Neural crest cell (in vitro differentiated cells): ENCODE results near the gene MYOF. TPM values are rescaled to one million over a fixed set of nuclear protein-coding genes. Genes with fewer than 3 reads are reported as not detected.

Experiments used
- DNase-seq: peaks from one replicate; pipeline ENCODE4 v3.0.0; 2021; ENCODE audit warnings: low read depth, mixed read lengths, low spot score
- H3K27ac Mint-ChIP-seq: one replicate; pipeline ENCODE4 v1.8.0; 2021; ENCODE audit warnings: mild to moderate bottlenecking, mixed read lengths; ENCODE audit not compliant: unreplicated experiment
- H3K27me3 Mint-ChIP-seq: 2 replicates; pipeline ENCODE4 v1.8.0; 2021; ENCODE audit warnings: low read depth, mild to moderate bottlenecking, mixed read lengths
- H3K36me3 Mint-ChIP-seq: 2 replicates; pipeline ENCODE4 v1.8.0; 2021; ENCODE audit warnings: low read depth, mild to moderate bottlenecking, mixed read lengths
- H3K4me1 Mint-ChIP-seq: 2 replicates; pipeline ENCODE4 v1.8.0; 2021; ENCODE audit warnings: mixed read lengths
- H3K4me3 Mint-ChIP-seq: one replicate; pipeline ENCODE4 v1.8.0; 2021; ENCODE audit warnings: mild to moderate bottlenecking, mixed read lengths
- H3K9me3 Mint-ChIP-seq: 2 replicates; pipeline ENCODE4 v1.8.0; 2021; ENCODE audit warnings: mixed read lengths
- total RNA-seq: library from RNA; stranded (reverse); gene quantifications from 2 replicates; pipeline ENCODE4 v1.2.1, GENCODE V29; 2021
- TF ChIP-seq, protein P1 (sequence below): fragments of 200-600 bp; sonication (generic); conservative IDR thresholded peaks from 2 replicates; pipeline ENCODE4 v1.5.0; 2021; ENCODE audit warnings: antibody characterized with exemption, mild to moderate bottlenecking

The MYOF gene
- total RNA-seq, 1 donor from 2014 or later = 4.0 TPM

DNA sequence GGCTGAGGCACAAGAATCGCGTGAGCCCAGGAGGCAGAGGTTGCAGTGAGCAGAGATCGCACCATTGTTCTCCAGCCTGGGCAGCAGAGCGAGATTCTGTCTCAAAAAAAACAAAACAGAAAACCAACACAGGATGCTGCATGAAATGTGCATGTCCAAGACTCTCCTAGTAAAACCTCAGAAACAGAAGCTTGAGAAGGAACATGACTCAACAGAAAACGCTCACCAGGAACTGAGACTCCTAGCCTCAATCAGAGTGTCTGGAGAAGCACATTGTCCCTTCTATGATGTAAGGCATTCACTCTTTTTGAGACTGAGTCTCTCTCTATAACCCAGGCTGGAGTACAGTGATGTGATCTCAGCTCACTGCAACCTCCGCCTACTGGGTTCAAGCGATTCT lies 168.3 kb downstream of the MYOF start:
- no peak overlapping the region for H3K4me3 Mint-ChIP-seq
- no peaks in the 10 kb centered on the region for H3K27me3 Mint-ChIP-seq
- H3K9me3 Mint-ChIP-seq = peaks cover 3% of the 10 kb centered on the region
- TF ChIP-seq, protein P1, sequence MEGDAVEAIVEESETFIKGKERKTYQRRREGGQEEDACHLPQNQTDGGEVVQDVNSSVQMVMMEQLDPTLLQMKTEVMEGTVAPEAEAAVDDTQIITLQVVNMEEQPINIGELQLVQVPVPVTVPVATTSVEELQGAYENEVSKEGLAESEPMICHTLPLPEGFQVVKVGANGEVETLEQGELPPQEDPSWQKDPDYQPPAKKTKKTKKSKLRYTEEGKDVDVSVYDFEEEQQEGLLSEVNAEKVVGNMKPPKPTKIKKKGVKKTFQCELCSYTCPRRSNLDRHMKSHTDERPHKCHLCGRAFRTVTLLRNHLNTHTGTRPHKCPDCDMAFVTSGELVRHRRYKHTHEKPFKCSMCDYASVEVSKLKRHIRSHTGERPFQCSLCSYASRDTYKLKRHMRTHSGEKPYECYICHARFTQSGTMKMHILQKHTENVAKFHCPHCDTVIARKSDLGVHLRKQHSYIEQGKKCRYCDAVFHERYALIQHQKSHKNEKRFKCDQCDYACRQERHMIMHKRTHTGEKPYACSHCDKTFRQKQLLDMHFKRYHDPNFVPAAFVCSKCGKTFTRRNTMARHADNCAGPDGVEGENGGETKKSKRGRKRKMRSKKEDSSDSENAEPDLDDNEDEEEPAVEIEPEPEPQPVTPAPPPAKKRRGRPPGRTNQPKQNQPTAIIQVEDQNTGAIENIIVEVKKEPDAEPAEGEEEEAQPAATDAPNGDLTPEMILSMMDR = no peak
- no peaks in the 10 kb centered on the region for H3K36me3 Mint-ChIP-seq
- no peak overlapping the region for H3K27ac Mint-ChIP-seq
- no peak for DNase-seq
- H3K4me1 Mint-ChIP-seq = no peaks in the 10 kb centered on the region

DNA sequence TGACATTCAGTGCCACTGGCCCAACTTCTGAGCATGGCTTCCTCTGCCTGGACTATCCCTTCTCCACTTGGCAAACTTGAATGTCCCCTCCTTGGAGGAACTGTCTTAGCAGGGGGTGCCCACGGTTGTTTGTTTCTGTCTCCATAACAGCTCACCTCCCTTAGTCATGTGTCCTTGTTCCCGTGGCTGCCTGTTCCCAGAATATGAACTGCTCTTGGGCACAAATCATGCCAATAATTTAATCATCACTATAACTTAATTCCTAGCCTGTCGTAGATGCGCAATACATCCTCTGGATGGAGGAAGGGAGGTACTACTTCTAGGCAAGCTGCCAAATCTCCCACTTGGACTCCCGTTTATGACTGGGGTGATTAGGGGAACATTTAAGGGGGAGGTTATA lies 173.1 kb downstream of the MYOF start:
- no peaks in the 10 kb centered on the region for H3K36me3 Mint-ChIP-seq
- no peak overlapping the region for H3K27ac Mint-ChIP-seq
- no peaks in the 10 kb centered on the region for H3K27me3 Mint-ChIP-seq
- no peaks in the 10 kb centered on the region for H3K4me1 Mint-ChIP-seq
- TF ChIP-seq, protein P1 = no peak
- H3K9me3 Mint-ChIP-seq = peaks cover 3% of the 10 kb centered on the region
- no peak for DNase-seq
- H3K4me3 Mint-ChIP-seq = no peak overlapping the region

DNA sequence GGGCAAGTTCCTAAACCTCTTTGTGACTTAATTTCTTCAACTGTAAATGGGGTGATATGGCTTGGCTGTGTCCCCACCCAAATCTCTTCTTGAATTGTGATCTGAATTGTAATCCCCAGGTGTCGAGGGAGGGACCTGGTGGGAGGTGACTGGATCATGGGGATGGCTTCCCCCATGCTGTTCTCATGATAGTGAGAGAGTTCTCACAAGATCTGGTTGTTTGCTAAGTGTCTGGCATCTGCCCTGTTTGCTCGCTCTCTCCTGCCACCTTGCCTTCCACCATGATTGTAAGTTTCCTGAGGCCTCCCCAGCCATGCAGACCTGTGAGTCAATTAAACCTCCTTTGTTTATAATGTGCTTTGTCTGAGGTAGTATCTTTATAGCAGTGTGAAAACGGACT lies 177.0 kb downstream of the MYOF start:
- H3K4me1 Mint-ChIP-seq = no peaks in the 10 kb centered on the region
- H3K9me3 Mint-ChIP-seq = no peaks in the 10 kb centered on the region
- TF ChIP-seq, protein P1 = no peak
- H3K27me3 Mint-ChIP-seq = no peaks in the 10 kb centered on the region
- no peak for DNase-seq
- no peak overlapping the region for H3K4me3 Mint-ChIP-seq
- H3K36me3 Mint-ChIP-seq = no peaks in the 10 kb centered on the region
- no peak overlapping the region for H3K27ac Mint-ChIP-seq

DNA sequence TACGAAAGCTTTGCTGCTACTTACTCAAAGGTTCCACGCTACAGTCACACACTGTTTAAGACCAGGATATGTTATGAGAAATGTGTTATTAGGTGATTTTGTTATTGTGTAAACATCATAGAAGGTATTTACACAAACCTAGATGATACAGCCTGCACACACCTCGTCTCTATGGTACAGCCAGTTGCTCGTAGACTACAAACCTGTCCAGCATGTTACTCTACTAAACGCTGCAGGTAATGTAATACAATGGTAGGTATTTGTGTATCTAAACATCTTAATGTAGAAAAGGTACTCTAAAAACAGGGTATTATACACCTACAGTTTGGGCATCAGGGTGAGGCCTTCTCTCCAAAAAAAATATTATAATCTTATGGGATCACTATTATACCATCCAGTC lies 181.2 kb downstream of the MYOF start:
- no peak for DNase-seq
- H3K9me3 Mint-ChIP-seq = no peaks in the 10 kb centered on the region
- no peaks in the 10 kb centered on the region for H3K27me3 Mint-ChIP-seq
- H3K4me3 Mint-ChIP-seq = no peak overlapping the region
- TF ChIP-seq, protein P1 = no peak
- H3K4me1 Mint-ChIP-seq = peaks cover 9% of the 10 kb centered on the region
- no peak overlapping the region for H3K27ac Mint-ChIP-seq
- no peaks in the 10 kb centered on the region for H3K36me3 Mint-ChIP-seq

DNA sequence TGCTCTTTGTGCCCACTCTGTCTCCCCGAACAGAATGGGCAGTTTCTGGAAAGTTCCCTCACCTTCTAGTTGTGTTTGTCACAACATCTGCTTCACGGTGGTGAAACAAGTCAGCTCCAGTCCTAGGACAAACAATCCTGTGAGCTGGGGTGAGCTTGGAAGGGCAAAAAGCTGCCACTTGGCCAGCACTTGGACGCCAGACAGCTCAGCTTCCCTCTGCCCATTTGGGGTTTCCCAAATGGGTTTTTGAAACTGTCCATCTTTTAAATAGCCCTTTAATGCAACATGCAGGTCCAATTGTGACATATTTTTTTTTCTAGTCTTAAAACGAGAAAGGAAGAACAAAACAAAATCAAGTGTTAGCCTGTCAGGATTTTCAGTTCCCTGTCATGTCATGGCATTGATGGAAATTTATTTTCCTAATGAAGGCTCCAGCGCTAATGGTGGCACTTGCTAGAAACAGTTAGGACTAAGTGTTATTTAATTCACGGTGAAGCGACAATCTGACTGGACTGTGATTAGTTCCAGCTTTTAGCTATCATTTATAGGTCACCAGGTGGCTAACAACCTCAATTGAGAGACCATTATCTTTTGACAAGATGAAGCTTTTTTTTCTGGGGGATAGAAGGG lies 181.7 kb downstream of the MYOF start:
- Mint-ChIP-seq H3K36me3 (no peaks in the 10 kb centered on the region), H3K4me3 (no peak overlapping the region), H3K27me3 (no peaks in the 10 kb centered on the region), H3K4me1 (peaks cover 9% of the 10 kb centered on the region), H3K27ac (no peak overlapping the region), H3K9me3 (no peaks in the 10 kb centered on the region)
- TF ChIP-seq, protein P1 = no peak
- DNase-seq = no peak
